PFSK-1 (cell line): ENCODE results near the gene FSCN2.

Source experiments
- POLR2AphosphoS5 ChIP-seq: IDR thresholded peaks from 2 replicates; pipeline ENCODE4 v1.6.1; 2012; ENCODE audit warnings: low read depth, mild to moderate bottlenecking, control low read depth, low read length, moderate library complexity
- TAF1 ChIP-seq: IDR thresholded peaks from 2 replicates; pipeline ENCODE4 v1.6.1; 2012; ENCODE audit warnings: low read length, control low read depth, borderline replicate concordance; ENCODE audit not compliant: insufficient read depth
- TF ChIP-seq, protein P1 (sequence below), 2 experiments: IDR thresholded peaks; 2 replicates each; pipeline versions ENCODE4 v1.6.1 to v1.8.0; 2011 to 2012; ENCODE audit warnings: low read depth in 2 of 2, low read length in 2 of 2, control low read depth in 1 of 2, inconsistent platforms in 1 of 2, mild to moderate bottlenecking in 1 of 2, moderate library complexity in 1 of 2; ENCODE audit not compliant: insufficient read depth in 1 of 2

DNA sequence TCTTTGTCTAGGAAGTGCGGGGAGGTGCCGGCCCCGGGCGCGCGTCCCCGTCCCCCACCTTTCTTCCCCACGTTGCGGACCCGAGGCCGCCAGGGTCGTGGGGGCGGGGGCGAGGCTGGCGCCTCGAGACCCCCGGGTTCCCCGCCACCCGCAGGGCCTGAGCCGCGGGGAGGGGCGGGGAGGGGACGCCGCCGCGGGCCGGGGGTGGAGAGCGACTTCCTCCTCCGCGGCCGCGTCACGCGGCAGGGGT, 13.8 kb upstream of the FSCN2 start:
- no peak for TF ChIP-seq POLR2AphosphoS5
- TF ChIP-seq, protein P1, sequence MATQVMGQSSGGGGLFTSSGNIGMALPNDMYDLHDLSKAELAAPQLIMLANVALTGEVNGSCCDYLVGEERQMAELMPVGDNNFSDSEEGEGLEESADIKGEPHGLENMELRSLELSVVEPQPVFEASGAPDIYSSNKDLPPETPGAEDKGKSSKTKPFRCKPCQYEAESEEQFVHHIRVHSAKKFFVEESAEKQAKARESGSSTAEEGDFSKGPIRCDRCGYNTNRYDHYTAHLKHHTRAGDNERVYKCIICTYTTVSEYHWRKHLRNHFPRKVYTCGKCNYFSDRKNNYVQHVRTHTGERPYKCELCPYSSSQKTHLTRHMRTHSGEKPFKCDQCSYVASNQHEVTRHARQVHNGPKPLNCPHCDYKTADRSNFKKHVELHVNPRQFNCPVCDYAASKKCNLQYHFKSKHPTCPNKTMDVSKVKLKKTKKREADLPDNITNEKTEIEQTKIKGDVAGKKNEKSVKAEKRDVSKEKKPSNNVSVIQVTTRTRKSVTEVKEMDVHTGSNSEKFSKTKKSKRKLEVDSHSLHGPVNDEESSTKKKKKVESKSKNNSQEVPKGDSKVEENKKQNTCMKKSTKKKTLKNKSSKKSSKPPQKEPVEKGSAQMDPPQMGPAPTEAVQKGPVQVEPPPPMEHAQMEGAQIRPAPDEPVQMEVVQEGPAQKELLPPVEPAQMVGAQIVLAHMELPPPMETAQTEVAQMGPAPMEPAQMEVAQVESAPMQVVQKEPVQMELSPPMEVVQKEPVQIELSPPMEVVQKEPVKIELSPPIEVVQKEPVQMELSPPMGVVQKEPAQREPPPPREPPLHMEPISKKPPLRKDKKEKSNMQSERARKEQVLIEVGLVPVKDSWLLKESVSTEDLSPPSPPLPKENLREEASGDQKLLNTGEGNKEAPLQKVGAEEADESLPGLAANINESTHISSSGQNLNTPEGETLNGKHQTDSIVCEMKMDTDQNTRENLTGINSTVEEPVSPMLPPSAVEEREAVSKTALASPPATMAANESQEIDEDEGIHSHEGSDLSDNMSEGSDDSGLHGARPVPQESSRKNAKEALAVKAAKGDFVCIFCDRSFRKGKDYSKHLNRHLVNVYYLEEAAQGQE (IDR thresholded peaks at IDR 0.05; ENCODE audit: insufficient read depth in 1 of 2, low read depth in 2 of 2, low read length in 2 of 2) = no peak
- no peak for TF ChIP-seq TAF1
